Activated CD8-positive, alpha-beta T cell treated with anti-CD3 and anti-CD28 coated beads for 36 hours (primary cell): ENCODE data around the gene ACADS. TPM values are rescaled to one million over a fixed set of nuclear protein-coding genes. Genes with fewer than 3 reads are reported as not detected.

ENCODE experiments used
- ATAC-seq: fragments of 200-7000 bp; cut with Tn5 transposase; one replicate; pipeline ENCODE4 v1.10.0; 2021; ENCODE audit warnings: mild to moderate bottlenecking, moderate library complexity
- CTCF ChIA-PET: fragments of 350-600 bp; sonication (Branson Sonifier 250); formaldehyde crosslinking; loops from one replicate; lab custom pipeline; 2021; ENCODE audit warnings: antibody characterized with exemption; lab: Charles Lee
- POLR2A ChIA-PET: fragments of 350-600 bp; sonication (Branson Sonifier 250); formaldehyde crosslinking; loops from one replicate; lab custom pipeline; 2021; ENCODE audit warnings: antibody characterized with exemption; lab: Charles Lee
- DNase-seq: peaks from one replicate; pipeline ENCODE4 v3.0.0-alpha.2; 2020
- H3K27ac Mint-ChIP-seq: one replicate; pipeline ENCODE4 v1.8.0; 2021; ENCODE audit warnings: mild to moderate bottlenecking, mixed read lengths
- H3K27me3 Mint-ChIP-seq: one replicate; pipeline ENCODE4 v1.8.0; 2021; ENCODE audit warnings: mixed read lengths
- H3K36me3 Mint-ChIP-seq: one replicate; pipeline ENCODE4 v1.8.0; 2021; ENCODE audit warnings: low read depth, mixed read lengths
- H3K4me1 Mint-ChIP-seq: one replicate; pipeline ENCODE4 v1.8.0; 2021; ENCODE audit warnings: low read depth, mixed read lengths
- H3K4me3 Mint-ChIP-seq: one replicate; pipeline ENCODE4 v1.8.0; 2021; ENCODE audit warnings: mild to moderate bottlenecking, moderate library complexity, mixed read lengths
- H3K9me3 Mint-ChIP-seq: one replicate; pipeline ENCODE4 v1.8.0; 2021; ENCODE audit warnings: mixed read lengths
- CTCF ChIP-seq: fragments of 200-600 bp; IDR thresholded peaks from one replicate; pipeline ENCODE4 v1.8.0; 2022; ENCODE audit warnings: antibody characterized with exemption, mild to moderate bottlenecking
- intact Hi-C: fragments of 100-400 bp; cut with micrococcal nuclease; formaldehyde crosslinking; loops from one replicate; pipeline ENCODE4 v1.10.0; 2022
- total RNA-seq, 2 experiments: library from RNA; stranded (reverse); gene quantifications; one replicate each; pipeline ENCODE4 v1.2.3, GENCODE V29; 2021

The ACADS gene
- total RNA-seq, 2 experiments from 2014 or later = 17.4 to 18.1 TPM

GRCh38 chr12:120710805-120711296, 14.8 kb upstream of the ACADS start:
- no peaks in the 10 kb centered on the region for H3K27me3 Mint-ChIP-seq
- intact Hi-C loops = loop anchor here (5.0 kb wide), 2 partner anchors 64 to 129 kb away; partner anchors contain the start of gene POP5
- peak overlapping the region; percentile 76 for H3K27ac Mint-ChIP-seq
- no peaks in the 10 kb centered on the region for H3K9me3 Mint-ChIP-seq
- H3K4me1 Mint-ChIP-seq = peaks cover 26% of the 10 kb centered on the region
- no peak for TF ChIP-seq CTCF
- H3K4me3 Mint-ChIP-seq = peak overlapping the region; percentile 80
- ChIA-PET CTCF (interaction anchor here (0.8 to 3.1 kb wide), 11 partner anchors 9 to 261 kb away, joined by 3 to 25 read pairs (median 4); partner anchors contain the start of gene ACADS), POLR2A (interaction anchor here (0.7 to 2.6 kb wide), 9 partner anchors 9 to 514 kb away, joined by 3 to 10 read pairs (median 3); partner anchors contain the start of genes POP5 and RNU4-1)
- peak; percentile 42 for DNase-seq
- peaks cover 20% of the 10 kb centered on the region for H3K36me3 Mint-ChIP-seq
- ATAC-seq = peak; percentile 35

- H3K27me3 Mint-ChIP-seq = no peaks in the 10 kb centered on the region
- H3K36me3 Mint-ChIP-seq = peaks cover 24% of the 10 kb centered on the region
- peak overlapping the region; percentile 76 for H3K27ac Mint-ChIP-seq
- H3K4me1 Mint-ChIP-seq = peaks cover 26% of the 10 kb centered on the region
- ATAC-seq (no peak), DNase-seq (no peak)
- no peaks in the 10 kb centered on the region for H3K9me3 Mint-ChIP-seq
- TF ChIP-seq CTCF = no peak
- peak overlapping the region; percentile 80 for H3K4me3 Mint-ChIP-seq
- ChIA-PET CTCF (interaction anchor here (0.8 to 3.1 kb wide), 8 partner anchors 12 to 129 kb away, joined by 3 to 25 read pairs (median 4); partner anchors contain the start of gene ACADS), POLR2A (interaction anchor here (0.7 to 1.7 kb wide), 7 partner anchors 9 to 418 kb away, joined by 3 to 4 read pairs (median 3); partner anchors contain the start of genes POP5 and RNU4-1)
- intact Hi-C loops = loop anchor here (5.0 kb wide), 2 partner anchors 64 to 129 kb away; partner anchors contain the start of gene POP5
Observed at GRCh38 chr12:120711411-120711810, 14.2 kb upstream of the ACADS start.

- Mint-ChIP-seq H3K27ac (no peak overlapping the region), H3K27me3 (no peaks in the 10 kb centered on the region), H3K4me3 (peak overlapping the region; percentile 80), H3K9me3 (no peaks in the 10 kb centered on the region), H3K36me3 (peaks cover 30% of the 10 kb centered on the region), H3K4me1 (peaks cover 26% of the 10 kb centered on the region)
- intact Hi-C loops = loop anchor here (5.0 kb wide), 2 partner anchors 65 to 130 kb away; partner anchors contain the start of gene POP5
- CTCF ChIA-PET = interaction anchor here (2.3 to 3.1 kb wide), 3 partner anchors 63 to 130 kb away, joined by 10 to 25 read pairs (median 17); no protein-coding TSS in a partner anchor
- no peak for TF ChIP-seq CTCF
- POLR2A ChIA-PET = no interaction called here
- DNase-seq (no peak), ATAC-seq (no peak)
Observed at GRCh38 chr12:120712610-120713009, 13.0 kb upstream of the ACADS start.

GRCh38 chr12:120713861-120714482, 11.7 kb upstream of the ACADS start:
- ChIA-PET POLR2A (no interaction called here), CTCF (interaction anchor here (1.0 to 5.4 kb wide), 4 partner anchors 11 to 132 kb away, joined by 3 to 40 read pairs (median 7); partner anchors contain the start of genes ACADS and POP5)
- peak overlapping the region; percentile 35 for H3K27ac Mint-ChIP-seq
- ATAC-seq (peak; percentile 74), DNase-seq (peak; percentile 85)
- no peaks in the 10 kb centered on the region for H3K9me3 Mint-ChIP-seq
- TF ChIP-seq CTCF = peak; percentile 93
- H3K36me3 Mint-ChIP-seq = peaks cover 38% of the 10 kb centered on the region
- H3K4me3 Mint-ChIP-seq = no peak overlapping the region
- intact Hi-C loops = loop anchor here (5.0 kb wide), 2 partner anchors 67 to 132 kb away; partner anchors contain the start of gene POP5
- H3K4me1 Mint-ChIP-seq = peaks cover 34% of the 10 kb centered on the region
- no peaks in the 10 kb centered on the region for H3K27me3 Mint-ChIP-seq
